NCI-H460 (cell line): ENCODE data around the gene SORBS2. TPM values are rescaled to one million over a fixed set of nuclear protein-coding genes. Genes with fewer than 3 reads are reported as not detected.
A peak's percentile ranks its signal among the peaks of the same experiment; 100 is the strongest.
"Not testable (repeated sequence)": the region's sequence is repeated elsewhere in the genome, so short reads cannot be mapped to it uniquely, and the experiment has no call there.

ENCODE experiments used
- DNase-seq: peaks from one replicate; pipeline ENCODE4 v3.0.0-alpha.2; 2016; ENCODE audit warnings: low read depth; ENCODE audit errors: extremely low read depth
- total RNA-seq: library from RNA; depleted of rRNA; stranded (reverse); fragments of >200 nt; shearing (Covaris generic); gene quantifications from 2 replicates; pipeline ENCODE4 v1.2.3, GENCODE V29; 2014

Gene SORBS2
- total RNA-seq, 1 experiment from 2014 or later: 23.8 TPM

DNA sequence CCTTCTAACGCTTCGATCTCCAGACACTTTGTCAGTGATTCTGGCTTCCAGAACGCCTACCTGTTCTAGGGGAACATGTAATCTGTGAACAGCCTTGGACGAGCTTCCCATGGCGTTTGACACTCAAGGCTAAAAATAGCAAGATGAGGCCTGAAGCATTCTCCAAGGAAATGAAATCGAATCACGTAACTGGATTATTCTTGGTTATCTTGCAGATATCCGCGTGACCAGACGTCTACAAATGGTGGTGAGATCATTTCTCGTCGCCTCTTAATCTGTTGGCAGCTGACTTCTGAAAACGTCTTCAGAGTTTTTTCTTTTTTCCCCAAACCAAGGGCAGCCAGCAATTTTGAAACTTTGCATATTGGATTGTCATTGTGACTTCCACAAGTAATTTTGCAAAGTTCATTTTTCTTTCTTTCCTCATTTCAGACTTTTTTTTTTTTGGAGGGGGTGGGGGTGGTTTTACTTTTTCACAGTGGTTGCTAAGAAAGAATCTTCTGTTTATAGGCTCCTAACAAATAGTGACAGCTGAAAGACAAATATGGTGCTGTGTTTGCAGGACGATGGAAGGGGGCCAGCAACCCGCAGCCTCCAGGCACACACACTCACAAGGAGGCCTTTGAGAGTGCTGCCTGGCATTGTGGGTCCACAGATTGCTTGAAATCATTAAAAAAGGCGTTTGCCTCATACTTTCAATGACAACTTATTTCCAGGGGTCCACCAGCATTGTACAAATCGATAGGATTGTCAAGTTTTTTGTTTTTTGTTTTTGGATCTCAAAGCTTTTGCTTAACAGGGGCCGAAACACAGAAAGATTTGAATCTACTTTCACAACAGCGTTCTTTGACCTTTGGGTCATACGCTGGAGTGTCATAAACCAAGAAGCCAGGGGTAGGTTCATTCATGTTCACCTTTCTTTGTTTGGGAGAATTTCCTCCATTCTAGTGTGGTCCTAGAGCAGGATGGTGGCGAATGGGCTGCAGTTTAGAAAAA is 244.3 kb downstream of the SORBS2 start:
- DNase-seq: no peak

- DNase-seq: no peak
Measured at GRCh38 chr4:185566972-185567371, 245.0 kb downstream of the SORBS2 start.

DNA sequence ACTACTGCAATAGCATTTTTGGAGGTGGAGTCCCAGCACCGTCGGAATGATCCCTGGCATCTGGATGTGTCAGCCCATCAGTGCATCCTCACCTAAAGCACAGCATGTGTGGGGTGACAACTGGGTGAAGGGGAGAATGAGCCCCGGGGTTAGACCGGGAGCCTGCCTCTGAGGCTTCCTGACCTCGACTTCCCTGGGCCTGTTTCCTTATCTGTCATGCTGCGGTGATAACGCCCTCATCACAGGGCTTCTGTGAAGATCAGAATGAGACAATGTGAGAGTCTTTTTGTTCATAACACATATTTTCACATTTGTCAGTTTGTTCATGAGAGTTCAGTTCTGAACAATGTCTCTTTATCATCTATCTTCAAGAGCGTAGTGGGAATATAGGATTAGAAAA is 245.6 kb downstream of the SORBS2 start:
- DNase-seq: no peak

GRCh38 chr4:185565696-185566095 is 246.3 kb downstream of the SORBS2 start:
- no peak for DNase-seq

- DNase-seq: no peak
Measured at GRCh38 chr4:185564349-185564748, 247.6 kb downstream of the SORBS2 start.

DNA sequence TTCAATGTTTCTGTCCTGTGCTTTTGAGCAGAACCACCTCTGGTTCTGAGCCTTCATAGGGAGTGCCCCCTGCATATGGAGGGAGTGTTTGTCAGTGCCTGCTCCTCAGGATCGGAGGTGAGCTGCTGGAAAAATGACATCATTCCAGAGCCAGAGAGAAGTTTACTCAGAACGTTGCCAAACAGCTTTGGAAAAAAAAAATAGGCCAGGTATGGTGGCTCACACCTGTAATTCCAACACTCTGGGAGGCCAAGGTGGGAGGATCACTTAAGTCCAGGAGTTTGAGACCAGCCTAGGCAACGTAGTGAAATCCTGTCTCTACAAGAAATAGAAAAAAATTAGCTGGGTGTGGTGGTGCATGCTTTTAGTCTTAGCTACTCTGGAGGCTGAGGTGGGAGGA is 249.5 kb downstream of the SORBS2 start:
- no peak for DNase-seq

DNA sequence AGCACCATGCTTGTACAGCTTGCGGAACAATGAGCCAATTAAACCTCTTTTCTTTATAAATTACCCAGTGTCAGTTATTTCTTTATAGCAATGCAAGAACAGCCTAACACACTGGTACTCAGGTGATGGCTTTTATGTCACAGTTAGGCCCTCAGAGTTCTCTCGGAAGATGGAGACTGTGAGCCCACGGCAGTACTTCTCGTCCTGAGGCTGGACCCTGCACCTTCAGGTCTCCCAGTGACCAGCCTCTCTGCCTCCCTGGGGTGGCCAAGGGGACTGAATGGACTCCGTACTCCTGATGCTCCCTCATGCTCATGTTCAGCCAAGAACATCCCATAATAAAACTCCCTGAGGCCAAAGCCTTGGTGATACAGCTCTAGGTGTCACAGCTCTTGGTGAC is 251.7 kb downstream of the SORBS2 start:
- no peak for DNase-seq

DNA sequence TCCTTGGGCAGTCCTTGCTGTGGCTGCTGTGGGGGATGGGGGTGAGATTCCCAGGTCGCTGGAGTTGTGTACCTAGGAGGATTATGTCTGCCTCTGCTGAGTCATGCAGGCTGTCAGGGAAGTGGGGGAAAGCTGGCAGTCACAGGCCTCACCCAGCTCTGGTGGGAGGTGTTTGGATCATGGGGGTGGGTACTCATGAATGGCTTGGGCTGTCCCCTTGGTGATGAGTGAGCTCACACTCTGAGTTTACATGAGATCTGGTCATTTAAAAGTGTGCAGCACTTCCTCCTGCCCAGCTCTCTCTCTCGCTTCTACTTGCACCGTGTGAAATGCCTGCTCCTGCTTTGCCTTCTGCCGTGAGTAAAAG is 252.1 kb downstream of the SORBS2 start:
- peak; percentile 61 for DNase-seq

- not testable (repeated sequence) for DNase-seq
Measured at GRCh38 chr4:185559251-185559914, 252.6 kb downstream of the SORBS2 start.

DNA sequence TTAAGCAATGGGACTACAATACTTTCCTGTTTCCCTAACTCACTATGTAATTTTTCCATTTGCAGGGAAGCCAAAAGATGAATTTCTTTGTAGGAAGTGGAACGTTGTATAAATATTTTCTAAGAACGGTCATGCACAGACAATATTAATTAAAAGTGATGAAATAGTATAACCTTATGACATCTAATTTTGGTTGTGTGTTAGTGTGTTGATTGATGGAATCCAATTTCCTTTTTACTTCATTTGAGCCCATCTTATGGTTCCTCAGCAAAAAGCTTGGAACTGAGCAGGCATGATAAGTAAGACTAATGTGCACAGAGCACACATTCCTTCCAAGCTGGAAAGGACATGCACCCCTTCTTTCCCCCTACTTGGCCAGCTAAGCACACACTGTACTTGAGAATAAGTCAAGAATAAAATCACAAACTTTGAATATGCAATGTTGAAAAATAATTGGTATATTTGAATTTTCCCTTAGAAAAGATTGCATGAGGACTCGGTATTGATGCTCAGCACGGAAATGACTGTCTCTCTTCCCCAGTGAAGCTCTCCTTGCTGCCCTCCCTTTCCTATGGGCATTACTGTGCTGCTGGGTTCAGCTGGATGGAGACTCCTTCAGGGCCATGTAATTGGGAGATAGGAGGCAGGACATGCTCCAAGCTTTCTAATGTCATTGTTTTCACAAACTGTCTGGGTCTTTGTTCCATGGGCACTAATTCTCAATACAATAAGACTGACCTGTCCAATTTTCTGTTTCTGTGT is 257.4 kb downstream of the SORBS2 start:
- no peak for DNase-seq

- no peak for DNase-seq
Measured at GRCh38 chr4:185552254-185552653, 259.7 kb downstream of the SORBS2 start.

- DNase-seq: no peak
Measured at GRCh38 chr4:185550933-185551332, 261.1 kb downstream of the SORBS2 start.

DNA sequence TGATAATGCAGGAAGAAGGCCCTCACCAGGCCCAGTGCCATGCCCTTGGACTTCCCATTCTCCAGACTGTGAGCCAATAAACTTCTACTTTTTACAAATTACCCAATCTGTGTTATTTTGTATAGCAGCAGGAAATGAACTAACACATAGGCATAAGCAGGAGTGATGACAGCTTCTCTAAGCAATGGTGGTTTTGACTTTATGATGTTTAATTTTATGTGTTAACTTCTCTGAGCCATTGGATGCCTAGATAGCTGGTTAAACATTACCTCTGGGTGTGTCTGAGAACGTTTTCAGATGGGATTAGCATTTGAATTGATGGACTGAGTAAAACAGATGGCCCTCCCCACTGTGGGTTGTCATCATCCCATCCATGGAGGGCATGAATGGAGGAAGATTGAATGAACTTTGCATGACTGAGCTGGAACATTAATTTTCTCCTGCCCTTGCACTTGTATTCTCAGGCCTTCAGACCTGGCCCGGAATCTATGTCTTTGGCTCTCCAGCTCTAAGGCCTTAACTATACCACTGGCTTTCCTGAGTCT is 262.8 kb downstream of the SORBS2 start:
- DNase-seq: no peak

GRCh38 chr4:185548587-185548986 is 263.4 kb downstream of the SORBS2 start:
- no peak for DNase-seq

DNA sequence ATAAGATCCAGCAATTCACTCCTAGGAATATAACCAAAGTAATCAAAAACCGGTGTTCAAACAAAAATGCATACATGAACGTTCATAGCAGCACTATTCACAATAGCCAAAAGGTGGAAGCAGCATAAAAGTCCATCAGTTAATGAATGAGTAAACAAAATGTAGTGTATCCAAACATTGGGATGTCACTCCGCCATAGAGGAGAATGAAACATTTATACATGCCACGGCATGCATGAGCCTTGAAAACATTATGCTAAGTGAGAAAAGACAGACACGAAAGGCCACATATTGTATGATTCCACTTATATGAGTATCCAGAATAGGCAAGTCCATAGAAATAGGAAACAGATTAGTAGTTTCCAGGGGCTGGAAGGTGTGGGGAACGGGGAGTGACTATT is 265.7 kb downstream of the SORBS2 start:
- DNase-seq: no peak

DNA sequence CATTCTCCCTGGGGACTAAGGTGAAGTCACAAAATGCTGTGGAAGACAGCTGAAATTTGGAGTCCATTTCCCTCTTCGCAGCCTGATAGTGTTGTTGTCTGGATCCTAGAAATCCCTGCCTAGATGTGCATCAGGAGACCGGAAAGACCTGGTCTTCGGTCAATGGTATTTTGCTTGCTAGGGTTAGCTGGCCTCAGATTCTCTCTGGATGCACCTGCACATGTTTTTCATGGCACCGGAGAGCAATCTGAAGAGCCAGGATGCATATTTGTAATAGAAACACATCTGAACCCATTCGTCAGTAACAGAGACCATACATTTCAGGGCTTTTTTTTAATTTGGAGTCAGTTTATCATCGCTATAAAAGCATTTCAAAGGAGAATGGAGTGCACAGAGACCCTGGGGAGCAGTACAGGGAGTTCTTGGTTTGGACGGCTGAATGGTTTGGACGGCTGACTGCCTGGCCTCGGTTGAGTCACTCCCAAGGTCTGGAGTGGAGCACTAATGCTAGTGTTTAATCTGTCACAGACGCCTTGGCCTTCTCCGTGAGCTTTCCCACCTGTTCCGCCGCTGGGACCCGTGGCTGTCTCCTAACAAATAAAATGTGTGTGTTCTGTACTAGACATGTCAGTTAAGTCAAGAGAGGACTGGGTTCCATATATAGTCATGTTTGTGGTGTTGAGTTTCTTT is 269.2 kb downstream of the SORBS2 start:
- no peak for DNase-seq

DNA sequence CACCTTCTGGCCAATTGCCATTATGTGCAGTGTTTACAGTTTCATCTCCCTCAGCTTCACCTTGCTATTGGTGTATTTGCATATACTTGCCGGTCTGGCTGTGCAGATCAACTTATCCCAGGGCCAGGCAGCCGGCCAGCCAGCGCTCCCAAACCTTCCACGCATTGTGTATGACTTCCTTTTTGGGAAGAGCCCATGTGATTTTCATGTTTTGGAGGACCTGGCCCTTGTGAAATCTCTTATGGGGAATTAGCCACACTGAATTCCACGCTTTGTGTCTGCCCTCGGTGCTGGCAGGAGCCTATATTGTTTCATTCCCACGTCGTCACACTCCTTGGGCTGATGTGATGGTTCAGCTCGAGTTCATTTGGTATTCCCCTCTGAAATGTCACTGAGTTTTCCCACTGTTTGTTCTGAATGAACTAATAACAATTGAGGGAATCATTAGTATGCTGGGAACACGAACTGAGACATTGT is 270.7 kb downstream of the SORBS2 start:
- no peak for DNase-seq

DNA sequence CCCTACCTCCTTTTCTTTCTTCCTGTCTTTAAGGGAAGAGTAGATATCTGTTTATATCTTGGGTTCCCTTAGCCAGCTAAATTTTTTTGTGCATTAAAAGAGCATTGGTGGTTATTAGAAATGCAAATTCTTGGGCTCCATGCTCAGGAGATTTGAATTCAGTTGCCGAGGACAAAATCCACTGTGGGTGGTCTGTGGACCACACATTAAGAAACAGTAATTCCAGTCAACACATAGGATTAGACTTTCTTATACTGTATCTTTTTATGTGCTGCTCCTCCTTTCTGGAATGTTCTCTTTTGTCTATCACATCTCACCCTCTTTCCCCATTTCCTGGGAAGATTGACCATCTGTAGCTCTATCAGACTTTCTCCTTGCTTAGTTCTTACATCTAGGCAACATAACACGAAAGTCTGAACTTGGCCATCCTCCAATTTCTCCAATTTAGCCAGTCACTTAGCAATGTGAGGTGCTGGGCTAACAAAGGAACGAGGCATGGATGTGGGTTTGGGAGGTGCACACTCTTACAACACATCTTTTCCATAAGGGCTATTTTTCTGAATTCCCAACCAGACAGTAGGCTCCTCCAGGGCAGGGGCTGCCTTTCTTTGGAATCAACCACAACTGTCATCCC is 271.4 kb downstream of the SORBS2 start:
- no peak for DNase-seq

- DNase-seq: no peak
Measured at GRCh38 chr4:185540040-185540439, 272.0 kb downstream of the SORBS2 start.

DNA sequence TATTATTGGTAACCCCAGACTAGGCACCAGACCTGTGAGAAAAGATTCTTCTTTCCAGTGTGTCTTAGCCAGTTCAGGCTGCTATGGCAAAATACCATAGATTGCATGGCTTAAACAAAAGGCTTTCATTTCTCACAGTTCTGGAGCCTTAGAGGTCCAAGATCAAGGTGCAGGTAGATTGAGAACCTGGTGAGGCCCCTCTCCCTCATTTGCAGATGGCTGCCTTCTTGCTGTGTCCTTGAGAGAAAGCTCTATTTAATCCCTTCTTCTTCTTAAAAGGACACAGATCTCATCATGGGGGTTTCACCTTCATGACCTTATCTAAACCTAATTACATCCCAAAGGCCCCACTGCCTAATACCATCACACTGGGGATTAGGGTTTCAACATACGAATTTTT is 273.2 kb downstream of the SORBS2 start:
- DNase-seq: no peak
